ENCODE results near the gene PTPRS.

DNA sequence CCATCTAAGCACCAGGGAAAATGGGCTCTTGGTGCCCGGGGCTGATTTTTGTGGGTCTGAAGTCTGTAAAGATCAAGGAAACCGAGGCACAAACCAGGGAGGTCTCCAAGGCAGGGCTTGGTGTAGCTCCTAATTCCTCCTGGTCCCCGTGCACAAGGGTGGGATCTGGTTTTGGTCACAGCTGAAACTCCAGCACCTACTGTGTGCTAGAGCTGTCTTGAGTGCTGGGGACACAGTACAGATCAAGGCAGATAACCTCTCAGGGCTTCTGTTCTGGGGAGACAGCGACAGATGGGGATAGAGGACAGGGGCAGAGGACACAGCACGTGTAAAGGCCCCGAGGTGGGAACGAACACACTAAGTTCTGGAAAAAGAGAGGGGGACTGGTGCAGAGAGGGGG is 37.4 kb downstream of the PTPRS start:
- TF ChIP-seq, protein P1, sequence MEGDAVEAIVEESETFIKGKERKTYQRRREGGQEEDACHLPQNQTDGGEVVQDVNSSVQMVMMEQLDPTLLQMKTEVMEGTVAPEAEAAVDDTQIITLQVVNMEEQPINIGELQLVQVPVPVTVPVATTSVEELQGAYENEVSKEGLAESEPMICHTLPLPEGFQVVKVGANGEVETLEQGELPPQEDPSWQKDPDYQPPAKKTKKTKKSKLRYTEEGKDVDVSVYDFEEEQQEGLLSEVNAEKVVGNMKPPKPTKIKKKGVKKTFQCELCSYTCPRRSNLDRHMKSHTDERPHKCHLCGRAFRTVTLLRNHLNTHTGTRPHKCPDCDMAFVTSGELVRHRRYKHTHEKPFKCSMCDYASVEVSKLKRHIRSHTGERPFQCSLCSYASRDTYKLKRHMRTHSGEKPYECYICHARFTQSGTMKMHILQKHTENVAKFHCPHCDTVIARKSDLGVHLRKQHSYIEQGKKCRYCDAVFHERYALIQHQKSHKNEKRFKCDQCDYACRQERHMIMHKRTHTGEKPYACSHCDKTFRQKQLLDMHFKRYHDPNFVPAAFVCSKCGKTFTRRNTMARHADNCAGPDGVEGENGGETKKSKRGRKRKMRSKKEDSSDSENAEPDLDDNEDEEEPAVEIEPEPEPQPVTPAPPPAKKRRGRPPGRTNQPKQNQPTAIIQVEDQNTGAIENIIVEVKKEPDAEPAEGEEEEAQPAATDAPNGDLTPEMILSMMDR (IDR thresholded peaks at IDR 0.05; ENCODE audit: insufficient read depth, low read depth, low read length), result no peak
- no peak for TF ChIP-seq EZH2 (IDR thresholded peaks at IDR 0.05; ENCODE audit: insufficient read depth, low read length)
